ENCODE measurements around the gene OR13D1. TPM values are rescaled to one million over a fixed set of nuclear protein-coding genes. Genes with fewer than 3 reads are reported as not detected.

The OR13D1 gene
- total and polyA plus RNA-seq, 7 experiments from 2014 or later = not detected

Other genes with a start within 250 kb of the OR13D1 start
- not detected for gene OR13F1, start 190.3 kb upstream of the OR13D1 start, total RNA-seq
- gene OR13F1, start 190.3 kb upstream of the OR13D1 start, polyA plus RNA-seq = not detected
- gene OR13C4, start 167.3 kb upstream of the OR13D1 start, total RNA-seq = not detected
- not detected for gene OR13C4, start 167.3 kb upstream of the OR13D1 start, polyA plus RNA-seq
- under 1 TPM in 1 of 5 experiments, not detected in 4; 0.35 TPM for gene OR13C3, start 157.7 kb upstream of the OR13D1 start, total RNA-seq
- gene OR13C3, start 157.7 kb upstream of the OR13D1 start, polyA plus RNA-seq = not detected
- gene OR13C8, start 125.3 kb upstream of the OR13D1 start, total RNA-seq = not detected
- gene OR13C8, start 125.3 kb upstream of the OR13D1 start, polyA plus RNA-seq = not detected
- gene OR13C5, start 95.1 kb upstream of the OR13D1 start, total RNA-seq = not detected
- not detected for gene OR13C5, start 95.1 kb upstream of the OR13D1 start, polyA plus RNA-seq
- gene OR13C2, start 88.9 kb upstream of the OR13D1 start, total RNA-seq = not detected
- not detected for gene OR13C2, start 88.9 kb upstream of the OR13D1 start, polyA plus RNA-seq
- not detected for gene OR13C9, start 76.3 kb upstream of the OR13D1 start, total RNA-seq
- not detected for gene OR13C9, start 76.3 kb upstream of the OR13D1 start, polyA plus RNA-seq
- 10 to 100 TPM in 4 of 5 experiments, 1 to 10 TPM in 1; 7.1 to 17.4 (median 13.4) TPM for gene NIPSNAP3A, start 53.2 kb downstream of the OR13D1 start, total RNA-seq
- 10 to 100 TPM; 19.5 to 22.1 TPM for gene NIPSNAP3A, start 53.2 kb downstream of the OR13D1 start, polyA plus RNA-seq
- gene NIPSNAP3B, start 69.6 kb downstream of the OR13D1 start, total RNA-seq = 1 to 10 TPM in 3 of 5 experiments, under 1 TPM in 2; 0.77 to 2.7 (median 1.1) TPM
- 1 to 10 TPM in 1 of 2 donors, under 1 TPM in 1; 0.33 to 1.5 TPM for gene NIPSNAP3B, start 69.6 kb downstream of the OR13D1 start, polyA plus RNA-seq
- gene ABCA1, start 233.6 kb downstream of the OR13D1 start, total RNA-seq = 10 to 100 TPM in 2 of 5 experiments, 1 to 10 TPM in 2, under 1 TPM in 1; 0.58 to 19.4 (median 1.1) TPM
- under 1 TPM; 0.25 to 0.56 TPM for gene ABCA1, start 233.6 kb downstream of the OR13D1 start, polyA plus RNA-seq